ENCODE measurements around the gene PEX7.
"Not testable (repeated sequence)": the region's sequence is repeated elsewhere in the genome, so short reads cannot be mapped to it uniquely, and the experiment has no call there.

Gene PEX7

GRCh38 chr6:136791296-136792094 is 30.9 kb upstream of the PEX7 start:
- no peak for DNase-seq

- no peak for DNase-seq
These were observed 30.3 kb upstream of the PEX7 start for GRCh38 chr6:136792095-136792409.

GRCh38 chr6:136792410-136793262 is 29.8 kb upstream of the PEX7 start, which contains the start of gene MAP3K5:
MAP3K5 (minus strand) TSS chr6:136792477; CDS start chr6:136792157, 320 bp downstream.
- no peak for DNase-seq

GRCh38 chr6:136793363-136793762 is 29.0 kb upstream of the PEX7 start:
- no peak for DNase-seq

GRCh38 chr6:136795386-136795785 is 27.0 kb upstream of the PEX7 start:
- no peak for DNase-seq

- DNase-seq = no peak
These were observed 26.4 kb upstream of the PEX7 start for GRCh38 chr6:136795996-136796395.

- no peak for DNase-seq
These were observed 24.3 kb upstream of the PEX7 start for GRCh38 chr6:136798044-136798443.

GRCh38 chr6:136801581-136801980 is 20.8 kb upstream of the PEX7 start:
- DNase-seq = no peak

GRCh38 chr6:136803608-136804007 is 18.8 kb upstream of the PEX7 start:
- DNase-seq = no peak

GRCh38 chr6:136809091-136809860 is 13.1 kb upstream of the PEX7 start:
- no peak for DNase-seq

GRCh38 chr6:136811272-136811671 is 11.1 kb upstream of the PEX7 start:
- DNase-seq = no peak

- DNase-seq = no peak
These were observed 10.2 kb upstream of the PEX7 start for GRCh38 chr6:136812174-136812573.

- not testable (repeated sequence) for DNase-seq
These were observed 6.8 kb upstream of the PEX7 start for GRCh38 chr6:136815608-136816007.

- no peak for DNase-seq
These were observed 5.7 kb upstream of the PEX7 start for GRCh38 chr6:136816656-136817055.

- DNase-seq = no peak
These were observed 1.8 kb upstream of the PEX7 start for GRCh38 chr6:136820561-136820960.

- DNase-seq = no peak
These were observed 381 bp upstream of the PEX7 start for GRCh38 chr6:136822046-136822375.

- DNase-seq = no peak
These were observed 802 bp downstream of the PEX7 start for GRCh38 chr6:136823128-136823660.

- DNase-seq = no peak
These were observed 3.8 kb downstream of the PEX7 start for GRCh38 chr6:136826216-136826615.

- DNase-seq = no peak
These were observed 9.6 kb downstream of the PEX7 start for GRCh38 chr6:136831873-136832562.

GRCh38 chr6:136840276-136841001 is 18.0 kb downstream of the PEX7 start:
- no peak for DNase-seq

GRCh38 chr6:136843210-136843609 is 20.8 kb downstream of the PEX7 start:
- DNase-seq = no peak

- DNase-seq = peak; percentile 1
These were observed 23.7 kb downstream of the PEX7 start for GRCh38 chr6:136846046-136846445.

Measured in NCI-H187 treated with DMSO at 0.1 percent for 48 hours (cell line).